ENCODE data around the gene NAB1. TPM values are rescaled to one million over a fixed set of nuclear protein-coding genes. Genes with fewer than 3 reads are reported as not detected.

The NAB1 gene
- total RNA-seq, 1 experiment from 2014 or later: 40.2 TPM

DNA sequence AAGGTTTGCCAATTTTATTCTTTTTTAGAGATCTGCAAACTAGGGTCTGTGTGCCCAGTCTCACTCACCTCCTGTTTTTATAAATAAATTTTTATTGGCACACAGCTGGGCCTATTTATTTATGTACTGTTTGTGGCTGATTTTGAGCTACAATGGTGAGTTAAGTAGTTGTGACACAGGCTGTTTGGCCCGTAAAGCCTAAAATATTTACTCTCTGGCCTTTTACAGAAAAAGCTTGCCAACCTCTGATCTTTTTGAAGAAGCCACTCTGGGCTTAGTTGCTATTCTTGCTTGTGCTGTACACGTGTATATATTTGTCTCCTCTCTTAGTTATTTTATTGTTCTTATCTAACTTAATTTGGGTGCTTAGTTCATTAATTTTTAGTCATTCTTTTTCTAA lies 14.5 kb downstream of the NAB1 start:
- Histone ChIP-seq H3K36me3 (ENCODE audit: control insufficient read depth, insufficient read depth, low read length) (peaks cover 2% of the 10 kb centered on the region; the same call in 1 of the 2 replicates), H3K4me3 (ENCODE audit: low read depth in 2 of 2, low read length in 2 of 2) (no peak overlapping the region), H3K27me3 (ENCODE audit: control insufficient read depth, insufficient read depth, low read length) (no peaks in the 10 kb centered on the region), H3K9me3 (ENCODE audit: control insufficient read depth, insufficient read depth, low read depth, low read length) (peaks cover 11% of the 10 kb centered on the region; the same call in 1 of the 2 replicates), H3K27ac (ENCODE audit: low read length) (no peak overlapping the region), H3K4me1 (ENCODE audit: control insufficient read depth, insufficient read depth, low read length) (no peaks in the 10 kb centered on the region)
- DNase-seq (ENCODE audit: low read depth, low spot score) (no peak), ATAC-seq (no peak)
- TF ChIP-seq, protein P1, sequence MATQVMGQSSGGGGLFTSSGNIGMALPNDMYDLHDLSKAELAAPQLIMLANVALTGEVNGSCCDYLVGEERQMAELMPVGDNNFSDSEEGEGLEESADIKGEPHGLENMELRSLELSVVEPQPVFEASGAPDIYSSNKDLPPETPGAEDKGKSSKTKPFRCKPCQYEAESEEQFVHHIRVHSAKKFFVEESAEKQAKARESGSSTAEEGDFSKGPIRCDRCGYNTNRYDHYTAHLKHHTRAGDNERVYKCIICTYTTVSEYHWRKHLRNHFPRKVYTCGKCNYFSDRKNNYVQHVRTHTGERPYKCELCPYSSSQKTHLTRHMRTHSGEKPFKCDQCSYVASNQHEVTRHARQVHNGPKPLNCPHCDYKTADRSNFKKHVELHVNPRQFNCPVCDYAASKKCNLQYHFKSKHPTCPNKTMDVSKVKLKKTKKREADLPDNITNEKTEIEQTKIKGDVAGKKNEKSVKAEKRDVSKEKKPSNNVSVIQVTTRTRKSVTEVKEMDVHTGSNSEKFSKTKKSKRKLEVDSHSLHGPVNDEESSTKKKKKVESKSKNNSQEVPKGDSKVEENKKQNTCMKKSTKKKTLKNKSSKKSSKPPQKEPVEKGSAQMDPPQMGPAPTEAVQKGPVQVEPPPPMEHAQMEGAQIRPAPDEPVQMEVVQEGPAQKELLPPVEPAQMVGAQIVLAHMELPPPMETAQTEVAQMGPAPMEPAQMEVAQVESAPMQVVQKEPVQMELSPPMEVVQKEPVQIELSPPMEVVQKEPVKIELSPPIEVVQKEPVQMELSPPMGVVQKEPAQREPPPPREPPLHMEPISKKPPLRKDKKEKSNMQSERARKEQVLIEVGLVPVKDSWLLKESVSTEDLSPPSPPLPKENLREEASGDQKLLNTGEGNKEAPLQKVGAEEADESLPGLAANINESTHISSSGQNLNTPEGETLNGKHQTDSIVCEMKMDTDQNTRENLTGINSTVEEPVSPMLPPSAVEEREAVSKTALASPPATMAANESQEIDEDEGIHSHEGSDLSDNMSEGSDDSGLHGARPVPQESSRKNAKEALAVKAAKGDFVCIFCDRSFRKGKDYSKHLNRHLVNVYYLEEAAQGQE (IDR thresholded peaks at IDR 0.05; ENCODE audit: insufficient read depth in 1 of 2, low read depth in 2 of 2, low read length in 1 of 2): no peak
- TF ChIP-seq SIN3A (IDR thresholded peaks at IDR 0.05; ENCODE audit: borderline replicate concordance, insufficient read depth, low read depth, low read length) (no peak), TCF7L2 (IDR thresholded peaks at IDR 0.05; ENCODE audit: low read depth, low read length) (no peak)
- TF ChIP-seq, protein P2, sequence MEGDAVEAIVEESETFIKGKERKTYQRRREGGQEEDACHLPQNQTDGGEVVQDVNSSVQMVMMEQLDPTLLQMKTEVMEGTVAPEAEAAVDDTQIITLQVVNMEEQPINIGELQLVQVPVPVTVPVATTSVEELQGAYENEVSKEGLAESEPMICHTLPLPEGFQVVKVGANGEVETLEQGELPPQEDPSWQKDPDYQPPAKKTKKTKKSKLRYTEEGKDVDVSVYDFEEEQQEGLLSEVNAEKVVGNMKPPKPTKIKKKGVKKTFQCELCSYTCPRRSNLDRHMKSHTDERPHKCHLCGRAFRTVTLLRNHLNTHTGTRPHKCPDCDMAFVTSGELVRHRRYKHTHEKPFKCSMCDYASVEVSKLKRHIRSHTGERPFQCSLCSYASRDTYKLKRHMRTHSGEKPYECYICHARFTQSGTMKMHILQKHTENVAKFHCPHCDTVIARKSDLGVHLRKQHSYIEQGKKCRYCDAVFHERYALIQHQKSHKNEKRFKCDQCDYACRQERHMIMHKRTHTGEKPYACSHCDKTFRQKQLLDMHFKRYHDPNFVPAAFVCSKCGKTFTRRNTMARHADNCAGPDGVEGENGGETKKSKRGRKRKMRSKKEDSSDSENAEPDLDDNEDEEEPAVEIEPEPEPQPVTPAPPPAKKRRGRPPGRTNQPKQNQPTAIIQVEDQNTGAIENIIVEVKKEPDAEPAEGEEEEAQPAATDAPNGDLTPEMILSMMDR (IDR thresholded peaks at IDR 0.05): no peak
- no TSS peak for BruUV-seq (replicated peaks)
- in situ Hi-C loops (cut with HindIII; ENCODE audit: low pct_unique_long_range_greater_than_20kb, low sequenced_read_pairs) (no loop called here), intact Hi-C loops (cut with micrococcal nuclease; ENCODE audit: unreplicated experiment) (no loop called here)
- ChIA-PET CTCF (no interaction called here), POLR2A (interaction anchor here (1.0 kb wide), 1 partner anchor 11 kb away, joined by 6 read pairs; no protein-coding TSS in a partner anchor)

DNA sequence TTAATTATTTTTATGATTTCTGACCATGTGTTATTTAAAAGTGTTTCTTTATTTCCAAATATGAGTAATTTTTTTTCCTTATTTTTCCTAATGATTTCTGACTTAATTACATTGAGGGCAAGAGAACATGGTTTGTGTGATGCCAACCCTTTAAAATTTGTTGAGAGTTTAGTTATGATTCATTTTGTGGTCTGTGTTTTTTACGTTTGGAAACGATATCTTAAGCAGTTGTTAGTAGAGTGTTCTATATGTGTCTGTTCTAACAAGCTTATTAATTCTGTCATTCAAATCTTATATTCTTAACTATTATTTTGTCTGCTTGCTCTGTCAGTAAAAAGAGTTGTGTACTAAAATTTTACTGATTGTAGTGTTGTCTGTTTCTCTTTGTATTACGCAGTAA lies 15.0 kb downstream of the NAB1 start:
- no peak for ATAC-seq
- Histone ChIP-seq H3K27ac (ENCODE audit: low read length) (no peak overlapping the region), H3K4me1 (ENCODE audit: control insufficient read depth, insufficient read depth, low read length) (no peaks in the 10 kb centered on the region), H3K9me3 (ENCODE audit: control insufficient read depth, insufficient read depth, low read depth, low read length) (peaks cover 11% of the 10 kb centered on the region; the same call in 1 of the 2 replicates), H3K27me3 (ENCODE audit: control insufficient read depth, insufficient read depth, low read length) (no peaks in the 10 kb centered on the region), H3K4me3 (ENCODE audit: low read depth in 2 of 2, low read length in 2 of 2) (no peak overlapping the region), H3K36me3 (ENCODE audit: control insufficient read depth, insufficient read depth, low read length) (peaks cover 2% of the 10 kb centered on the region; the same call in 1 of the 2 replicates)
- DNase-seq (ENCODE audit: low read depth, low spot score): no peak
- in situ Hi-C loops (cut with HindIII; ENCODE audit: low pct_unique_long_range_greater_than_20kb, low sequenced_read_pairs): no loop called here
- CTCF ChIA-PET: no interaction called here
- TF ChIP-seq, protein P2 (IDR thresholded peaks at IDR 0.05): no peak
- TF ChIP-seq POLR2AphosphoS5 (IDR thresholded peaks at IDR 0.05; ENCODE audit: low read depth, low read length) (no peak), SIN3A (IDR thresholded peaks at IDR 0.05; ENCODE audit: borderline replicate concordance, insufficient read depth, low read depth, low read length) (no peak), TCF7L2 (IDR thresholded peaks at IDR 0.05; ENCODE audit: low read depth, low read length) (no peak)
- TF ChIP-seq, protein P1 (IDR thresholded peaks at IDR 0.05; ENCODE audit: insufficient read depth in 1 of 2, low read depth in 2 of 2, low read length in 1 of 2): no peak
- POLR2A ChIA-PET: interaction anchor here (0.6 to 0.7 kb wide), 3 partner anchors 131 to 403 kb away, joined by 6 to 12 read pairs (median 11); no protein-coding TSS in a partner anchor
- intact Hi-C loops (cut with micrococcal nuclease; ENCODE audit: unreplicated experiment): no loop called here
- no TSS peak for BruUV-seq (replicated peaks)

All from Panc1 (cell line).